Effector memory CD4-positive, alpha-beta T cell (primary cell): ENCODE results near the gene CHST11.
"Not testable (repeated sequence)": the region's sequence is repeated elsewhere in the genome, so short reads cannot be mapped to it uniquely, and the experiment has no call there.

ENCODE experiments used
- DNase-seq, 3 donors: peaks; one replicate each; pipeline ENCODE4 v3.0.0-alpha.2; 2020
- H3K27ac ChIP-seq: 2 replicates; pipeline ENCODE4 v1.7.0; 2013; ENCODE audit warnings: mild to moderate bottlenecking, low read length, moderate library complexity; ENCODE audit not compliant: insufficient read depth, poor library complexity, severe bottlenecking
- H3K27me3 ChIP-seq: replicated peaks from 2 replicates; pipeline ENCODE4 v1.7.0; 2013; ENCODE audit warnings: mild to moderate bottlenecking, low read length; ENCODE audit not compliant: insufficient read depth, control insufficient read depth, poor library complexity, severe bottlenecking
- H3K36me3 ChIP-seq: 2 replicates; pipeline ENCODE4 v1.7.0; 2013; ENCODE audit warnings: mild to moderate bottlenecking, low read length, moderate library complexity; ENCODE audit not compliant: control insufficient read depth, insufficient read depth
- H3K4me1 ChIP-seq: 2 replicates; pipeline ENCODE4 v1.7.0; 2013; ENCODE audit warnings: low read length, mild to moderate bottlenecking; ENCODE audit not compliant: control insufficient read depth, insufficient read depth, poor library complexity, severe bottlenecking
- H3K4me3 ChIP-seq: 2 replicates; pipeline ENCODE4 v1.7.0; 2013; ENCODE audit warnings: low read length, low read depth, mild to moderate bottlenecking; ENCODE audit not compliant: insufficient read depth, poor library complexity, severe bottlenecking
- H3K9me3 ChIP-seq: 2 replicates; pipeline ENCODE4 v1.7.0; 2013; ENCODE audit warnings: mild to moderate bottlenecking, low read length, moderate library complexity; ENCODE audit not compliant: control insufficient read depth

CHST11 gene

DNA sequence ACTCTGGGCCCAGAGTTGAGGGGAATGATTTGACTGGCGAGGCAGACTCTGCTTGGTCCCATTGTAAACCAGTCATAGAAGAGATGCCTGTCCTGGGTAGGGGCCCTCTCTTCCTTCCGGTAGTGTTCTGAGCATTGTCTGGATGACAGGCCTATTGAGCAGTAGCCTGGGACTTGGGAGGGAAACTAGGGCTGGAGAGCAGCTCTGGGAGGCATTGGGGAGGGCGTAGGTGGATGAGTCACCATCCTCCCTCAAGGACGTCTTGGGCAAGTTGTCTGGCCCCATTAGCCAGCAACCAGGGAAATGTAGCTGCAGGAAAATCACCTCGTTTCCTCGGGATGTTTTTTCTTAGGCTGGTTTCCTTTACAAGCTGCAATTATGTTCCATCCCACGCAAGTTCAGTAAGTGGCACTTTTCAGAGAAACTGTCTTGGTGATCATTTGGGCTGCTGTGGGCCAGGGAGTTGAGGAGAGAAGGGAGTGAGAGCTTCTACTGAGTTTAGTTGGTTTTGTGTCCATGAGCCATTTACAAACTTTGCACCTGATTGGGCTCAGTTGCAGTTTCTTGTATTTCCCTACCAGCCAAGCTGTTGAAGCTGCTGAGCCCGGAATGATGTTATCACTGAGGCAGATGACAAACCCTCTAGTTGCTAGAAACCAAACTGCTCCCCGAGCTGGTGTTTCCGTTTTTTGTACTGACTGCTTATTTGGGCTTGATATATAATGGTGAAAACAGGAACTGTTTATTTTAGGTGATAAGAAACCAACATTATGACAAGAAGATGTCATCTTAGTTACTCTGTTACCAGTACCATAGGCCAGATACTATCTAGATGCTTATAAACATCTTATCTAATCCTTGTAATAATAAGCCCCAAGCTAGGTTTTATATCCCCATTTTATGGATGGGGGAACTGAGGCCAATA lies 147.6 kb downstream of the CHST11 start:
- Histone ChIP-seq H3K9me3 (no peaks in the 10 kb centered on the region), H3K4me3 (no peak overlapping the region), H3K27me3 (no peaks in the 10 kb centered on the region), H3K27ac (peak overlapping the region; percentile 53), H3K36me3 (peaks cover 7% of the 10 kb centered on the region), H3K4me1 (peaks cover 17% of the 10 kb centered on the region)
- peak; percentile 29 to 33 (median 32) for DNase-seq

DNA sequence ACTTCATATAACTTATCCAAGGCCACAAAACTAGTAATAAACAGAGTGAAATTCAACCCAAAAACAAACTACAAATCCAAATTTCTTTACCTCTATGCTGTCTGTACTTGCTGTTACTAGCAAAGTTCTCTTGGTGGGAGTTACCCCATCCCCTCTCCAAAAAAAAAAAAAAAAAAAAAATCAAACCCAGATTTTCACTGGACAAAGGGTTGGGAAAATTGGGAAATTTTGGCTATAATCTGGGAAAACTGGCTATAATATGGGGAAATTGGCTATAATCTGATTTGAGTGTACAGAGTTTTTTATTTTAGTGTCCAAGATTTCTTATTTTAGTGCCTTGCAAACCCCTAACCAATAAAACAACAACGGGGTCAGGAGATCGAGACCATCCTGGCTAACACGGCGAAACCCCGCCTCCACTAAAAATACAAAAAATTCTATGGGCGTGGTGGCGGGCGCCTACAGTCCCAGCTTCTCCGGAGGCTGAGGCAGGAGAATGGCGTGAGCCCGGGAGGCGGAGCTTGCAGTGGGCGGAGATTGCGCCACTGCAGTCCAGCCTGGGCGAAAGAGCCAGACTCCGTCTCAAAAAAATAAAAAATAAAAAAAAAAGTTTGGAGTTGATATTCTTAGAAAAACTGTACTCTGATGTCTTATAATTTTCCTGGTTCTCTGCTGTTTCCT lies 148.4 kb downstream of the CHST11 start:
- Histone ChIP-seq H3K36me3 (peaks cover 7% of the 10 kb centered on the region), H3K9me3 (no peaks in the 10 kb centered on the region), H3K27ac (no peak overlapping the region), H3K27me3 (no peaks in the 10 kb centered on the region), H3K4me3 (no peak overlapping the region), H3K4me1 (peaks cover 17% of the 10 kb centered on the region)
- no peak for DNase-seq

GRCh38 chr12:104605685-104606084 lies 148.9 kb downstream of the CHST11 start:
- Histone ChIP-seq H3K36me3 (peaks cover 7% of the 10 kb centered on the region), H3K9me3 (no peaks in the 10 kb centered on the region), H3K4me1 (peaks cover 17% of the 10 kb centered on the region), H3K4me3 (no peak overlapping the region), H3K27ac (no peak overlapping the region), H3K27me3 (no peaks in the 10 kb centered on the region)
- DNase-seq, result no peak

DNA sequence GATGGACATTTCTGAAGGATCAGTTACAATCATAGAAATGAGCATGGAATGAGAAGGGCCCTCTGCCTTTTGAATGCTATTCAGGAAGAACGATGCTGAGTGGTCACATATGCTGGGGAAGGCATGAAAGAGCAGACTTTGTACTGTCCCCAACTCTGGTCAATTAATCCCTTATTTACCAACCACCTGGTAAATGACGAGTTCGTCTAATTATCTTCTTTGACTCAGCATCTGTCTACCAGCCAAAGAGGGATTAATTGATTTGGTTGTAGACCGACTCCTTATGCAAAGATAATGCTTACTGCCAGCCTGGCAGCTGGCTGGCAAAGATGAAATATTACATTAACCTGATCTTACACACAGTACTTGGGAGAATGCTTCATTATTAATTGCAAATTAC lies 152.2 kb downstream of the CHST11 start:
- Histone ChIP-seq H3K4me1 (peaks cover 2% of the 10 kb centered on the region), H3K27ac (no peak overlapping the region)

DNA sequence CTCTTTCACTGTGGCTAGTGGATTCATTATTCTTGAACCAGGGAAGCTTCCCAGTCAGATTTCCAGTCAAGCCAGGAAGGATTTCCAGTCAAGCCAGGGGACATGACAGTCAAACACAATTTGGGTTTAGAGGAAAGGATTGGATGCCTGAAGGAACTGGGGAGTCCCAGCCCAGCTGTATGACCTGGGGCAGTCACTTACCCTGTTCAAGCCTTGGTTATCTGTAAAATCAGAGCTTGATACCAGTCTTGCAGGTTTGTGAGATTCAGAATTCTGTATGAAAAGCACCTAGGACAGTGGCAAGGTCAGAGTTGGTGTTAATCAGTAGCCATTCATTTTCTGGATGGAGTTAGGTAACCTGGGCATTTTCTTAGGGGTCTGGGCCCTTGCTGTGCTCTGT lies 152.7 kb downstream of the CHST11 start:
- H3K27ac ChIP-seq, result no peak overlapping the region
- H3K9me3 ChIP-seq, result no peaks in the 10 kb centered on the region
- H3K4me3 ChIP-seq, result no peak overlapping the region
- H3K27me3 ChIP-seq, result no peaks in the 10 kb centered on the region
- no peak for DNase-seq
- no peaks in the 10 kb centered on the region for H3K36me3 ChIP-seq
- no peaks in the 10 kb centered on the region for H3K4me1 ChIP-seq

More for the DNA sequence above, 152.2 kb downstream of the CHST11 start:
- no peak overlapping the region for H3K4me3 ChIP-seq
- H3K27me3 ChIP-seq, result no peaks in the 10 kb centered on the region
- no peaks in the 10 kb centered on the region for H3K9me3 ChIP-seq
- no peaks in the 10 kb centered on the region for H3K36me3 ChIP-seq
- no peak for DNase-seq

DNA sequence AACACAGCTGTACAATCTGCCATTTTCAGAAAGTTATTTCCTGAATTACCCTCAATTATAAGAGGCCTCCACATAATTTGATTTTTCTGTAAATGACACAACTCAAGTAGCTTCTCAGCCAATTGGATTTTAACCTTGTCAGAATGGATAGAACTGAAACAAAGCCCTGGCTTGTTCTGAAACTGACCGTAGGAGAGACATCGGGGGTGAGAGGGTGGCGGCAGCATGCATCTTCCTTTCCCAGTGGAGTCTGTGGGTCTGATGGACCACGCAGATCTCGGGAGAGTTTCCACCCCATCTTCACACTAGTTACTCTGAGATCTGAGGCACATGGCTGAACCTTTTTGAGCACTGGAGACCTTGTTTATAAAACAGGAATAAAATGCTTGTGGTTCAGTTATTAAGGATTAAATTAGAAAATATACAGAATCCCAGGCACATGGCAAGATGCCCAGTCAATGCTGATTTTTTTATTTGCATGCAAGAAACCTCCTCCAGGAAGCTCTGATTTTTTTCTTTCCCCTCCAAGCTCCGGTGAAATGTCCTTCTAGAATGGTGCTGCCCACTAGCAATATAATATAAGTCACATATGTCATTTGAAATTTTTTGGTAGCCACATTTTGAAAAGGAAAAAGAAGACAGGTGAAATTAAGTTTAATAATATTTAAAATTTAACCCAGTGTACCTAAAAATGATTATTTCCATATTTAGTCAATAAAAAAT lies 153.9 kb downstream of the CHST11 start:
- Histone ChIP-seq H3K27ac (no peak overlapping the region), H3K4me1 (no peaks in the 10 kb centered on the region)

DNA sequence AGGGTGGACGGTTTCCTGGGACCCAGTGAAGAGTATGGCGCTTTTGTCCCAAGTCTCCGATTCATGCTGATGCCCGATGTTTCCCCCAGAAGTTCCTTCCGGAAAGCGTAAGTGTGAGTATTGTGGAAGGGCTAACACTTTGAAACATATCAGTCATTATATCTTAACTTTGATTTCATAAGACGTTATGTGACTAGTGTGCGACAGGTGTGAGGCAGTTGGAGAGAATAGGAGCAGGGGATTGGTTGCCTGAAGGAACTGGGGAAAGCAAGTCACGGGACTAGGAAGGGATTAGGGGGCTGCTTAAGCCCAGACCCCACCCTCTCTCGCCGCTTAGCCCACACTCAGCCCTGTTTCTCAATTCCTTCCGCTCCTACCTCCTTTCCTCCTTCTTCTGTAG lies 154.9 kb downstream of the CHST11 start:
- no peak for DNase-seq
- Histone ChIP-seq H3K27ac (no peak overlapping the region), H3K9me3 (no peaks in the 10 kb centered on the region), H3K36me3 (no peaks in the 10 kb centered on the region), H3K27me3 (no peaks in the 10 kb centered on the region), H3K4me3 (no peak overlapping the region), H3K4me1 (no peaks in the 10 kb centered on the region)

More for the DNA sequence above, 153.9 kb downstream of the CHST11 start:
- Histone ChIP-seq H3K9me3 (no peaks in the 10 kb centered on the region), H3K27me3 (no peaks in the 10 kb centered on the region), H3K4me3 (no peak overlapping the region), H3K36me3 (no peaks in the 10 kb centered on the region)
- no peak for DNase-seq

- H3K36me3 ChIP-seq, H3K9me3 ChIP-seq, H3K4me1 ChIP-seq, DNase-seq, H3K27ac ChIP-seq, H3K27me3 ChIP-seq, H3K4me3 ChIP-seq: not testable (repeated sequence)
Measured at GRCh38 chr12:104613372-104613771, 156.6 kb downstream of the CHST11 start.

DNA sequence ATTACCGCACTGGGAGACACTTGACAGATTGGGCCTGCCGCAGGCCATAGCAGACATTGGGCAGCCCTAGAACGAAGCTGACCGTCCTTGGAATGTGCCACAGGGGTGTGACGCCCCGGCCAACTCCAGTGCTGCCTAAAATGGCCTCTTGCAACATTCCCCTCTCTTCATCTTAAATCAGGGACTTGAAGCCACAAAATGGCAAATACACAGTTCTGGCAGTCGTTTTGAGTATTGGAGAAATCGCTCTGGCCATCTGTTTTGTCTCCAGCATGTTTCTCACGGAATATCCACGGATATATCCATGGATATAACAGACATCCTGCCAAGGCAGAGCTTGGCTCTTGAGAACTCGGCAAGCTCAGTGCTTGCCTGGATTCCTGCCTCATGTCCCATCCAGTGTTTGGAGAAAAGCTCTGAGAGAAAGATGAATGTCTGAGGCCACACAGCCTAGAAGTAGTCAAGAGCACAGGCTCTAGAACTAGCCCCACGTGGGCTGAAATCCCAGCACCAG lies 158.4 kb downstream of the CHST11 start:
- no peak overlapping the region for H3K4me3 ChIP-seq
- H3K27ac ChIP-seq, result no peak overlapping the region
- no peaks in the 10 kb centered on the region for H3K4me1 ChIP-seq
- H3K27me3 ChIP-seq, result no peaks in the 10 kb centered on the region
- DNase-seq, result no peak
- no peaks in the 10 kb centered on the region for H3K36me3 ChIP-seq
- H3K9me3 ChIP-seq, result no peaks in the 10 kb centered on the region
